ENCODE results near the gene SULT4A1. TPM values are rescaled to one million over a fixed set of nuclear protein-coding genes. Genes with fewer than 3 reads are reported as not detected.

Gene SULT4A1
- total RNA-seq, 1 donor from 2014 or later: 79.5 TPM

GRCh38 chr22:43891360-43892182, 29.3 kb upstream of the SULT4A1 start, which contains the start of gene PNPLA5:
PNPLA5 (minus strand) TSS chr22:43892013; CDS start chr22:43891880, 133 bp downstream.
- peak; percentile 43 for DNase-seq
- H3K27ac Mint-ChIP-seq (ENCODE audit: unreplicated experiment): no peak within 1 kb of the TSS

GRCh38 chr22:43890901-43891331, 28.6 kb upstream of the SULT4A1 start:
- H3K36me3 Mint-ChIP-seq (ENCODE audit: unreplicated experiment): no peaks in the 10 kb centered on the region
- H3K9me3 Mint-ChIP-seq (ENCODE audit: unreplicated experiment): no peaks in the 10 kb centered on the region
- H3K27ac Mint-ChIP-seq (ENCODE audit: unreplicated experiment): no peak overlapping the region
- H3K4me3 Mint-ChIP-seq (ENCODE audit: unreplicated experiment): no peak overlapping the region
- TF ChIP-seq, protein P1, sequence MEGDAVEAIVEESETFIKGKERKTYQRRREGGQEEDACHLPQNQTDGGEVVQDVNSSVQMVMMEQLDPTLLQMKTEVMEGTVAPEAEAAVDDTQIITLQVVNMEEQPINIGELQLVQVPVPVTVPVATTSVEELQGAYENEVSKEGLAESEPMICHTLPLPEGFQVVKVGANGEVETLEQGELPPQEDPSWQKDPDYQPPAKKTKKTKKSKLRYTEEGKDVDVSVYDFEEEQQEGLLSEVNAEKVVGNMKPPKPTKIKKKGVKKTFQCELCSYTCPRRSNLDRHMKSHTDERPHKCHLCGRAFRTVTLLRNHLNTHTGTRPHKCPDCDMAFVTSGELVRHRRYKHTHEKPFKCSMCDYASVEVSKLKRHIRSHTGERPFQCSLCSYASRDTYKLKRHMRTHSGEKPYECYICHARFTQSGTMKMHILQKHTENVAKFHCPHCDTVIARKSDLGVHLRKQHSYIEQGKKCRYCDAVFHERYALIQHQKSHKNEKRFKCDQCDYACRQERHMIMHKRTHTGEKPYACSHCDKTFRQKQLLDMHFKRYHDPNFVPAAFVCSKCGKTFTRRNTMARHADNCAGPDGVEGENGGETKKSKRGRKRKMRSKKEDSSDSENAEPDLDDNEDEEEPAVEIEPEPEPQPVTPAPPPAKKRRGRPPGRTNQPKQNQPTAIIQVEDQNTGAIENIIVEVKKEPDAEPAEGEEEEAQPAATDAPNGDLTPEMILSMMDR (IDR thresholded peaks at IDR 0.05; ENCODE audit: partially characterized antibody, unreplicated experiment): no peak
- peaks cover 5% of the 10 kb centered on the region for H3K27me3 Mint-ChIP-seq (ENCODE audit: unreplicated experiment)
- no peak for DNase-seq
- no peaks in the 10 kb centered on the region for H3K4me1 Mint-ChIP-seq (ENCODE audit: low read depth, unreplicated experiment)

More at GRCh38 chr22:43891360-43892182, 29.3 kb upstream of the SULT4A1 start, which contains the start of gene PNPLA5:
- peaks cover 7% of the 10 kb centered on the region for H3K27me3 Mint-ChIP-seq (ENCODE audit: unreplicated experiment)
- H3K36me3 Mint-ChIP-seq (ENCODE audit: unreplicated experiment): no peaks in the 10 kb centered on the region
- TF ChIP-seq, protein P1 (IDR thresholded peaks at IDR 0.05; ENCODE audit: partially characterized antibody, unreplicated experiment): no peak
- no peaks in the 10 kb centered on the region for H3K4me1 Mint-ChIP-seq (ENCODE audit: low read depth, unreplicated experiment)
- H3K9me3 Mint-ChIP-seq (ENCODE audit: unreplicated experiment): no peaks in the 10 kb centered on the region
- H3K4me3 Mint-ChIP-seq (ENCODE audit: unreplicated experiment): no peak within 1 kb of the TSS

- Mint-ChIP-seq H3K36me3 (ENCODE audit: unreplicated experiment) (no peaks in the 10 kb centered on the region), H3K4me1 (ENCODE audit: low read depth, unreplicated experiment) (no peaks in the 10 kb centered on the region), H3K4me3 (ENCODE audit: unreplicated experiment) (no peak overlapping the region), H3K27me3 (ENCODE audit: unreplicated experiment) (peaks cover 7% of the 10 kb centered on the region), H3K27ac (ENCODE audit: unreplicated experiment) (no peak overlapping the region), H3K9me3 (ENCODE audit: unreplicated experiment) (no peaks in the 10 kb centered on the region)
- TF ChIP-seq, protein P1 (IDR thresholded peaks at IDR 0.05; ENCODE audit: partially characterized antibody, unreplicated experiment): no peak
- DNase-seq: no peak
Observed at GRCh38 chr22:43889860-43890253, 27.5 kb upstream of the SULT4A1 start.

DNA sequence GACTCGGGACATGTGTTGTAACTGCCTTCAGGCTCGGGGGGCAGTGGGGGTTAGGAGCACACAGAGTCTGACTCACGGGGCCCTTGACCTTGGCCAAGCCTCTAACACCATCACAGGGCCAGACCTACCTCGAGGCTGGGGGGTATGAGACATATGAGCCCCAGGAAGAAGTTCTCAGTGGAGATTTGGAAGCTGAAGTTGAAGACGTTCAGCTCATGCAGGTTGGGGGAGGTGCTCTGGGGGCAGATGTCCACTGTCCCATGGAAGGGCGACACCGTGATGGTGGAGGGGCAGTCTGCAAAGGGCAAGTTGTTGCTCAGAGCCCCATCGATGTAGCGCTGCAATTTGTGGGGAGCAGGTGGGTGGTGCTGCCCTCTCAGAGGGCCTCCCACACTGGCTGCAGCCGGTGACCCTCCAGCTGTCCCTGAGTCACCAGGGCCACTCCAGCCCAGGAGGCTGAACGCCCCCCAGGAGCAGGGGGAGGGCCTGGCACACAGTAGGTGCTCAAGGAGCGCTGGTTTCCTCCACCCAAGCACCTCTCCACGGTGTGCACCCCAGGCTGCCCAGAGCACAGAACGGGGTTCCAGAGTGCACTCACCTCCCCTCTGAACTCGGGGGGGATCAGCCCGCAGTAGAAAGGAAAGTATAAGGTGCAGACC, 27.0 kb upstream of the SULT4A1 start:
- no peak for DNase-seq
- no peaks in the 10 kb centered on the region for H3K4me1 Mint-ChIP-seq (ENCODE audit: low read depth, unreplicated experiment)

More for the DNA sequence above, 27.0 kb upstream of the SULT4A1 start:
- Mint-ChIP-seq H3K27me3 (ENCODE audit: unreplicated experiment) (peaks cover 12% of the 10 kb centered on the region), H3K9me3 (ENCODE audit: unreplicated experiment) (no peaks in the 10 kb centered on the region), H3K36me3 (ENCODE audit: unreplicated experiment) (no peaks in the 10 kb centered on the region), H3K27ac (ENCODE audit: unreplicated experiment) (no peak overlapping the region), H3K4me3 (ENCODE audit: unreplicated experiment) (no peak overlapping the region)
- TF ChIP-seq, protein P1 (IDR thresholded peaks at IDR 0.05; ENCODE audit: partially characterized antibody, unreplicated experiment): no peak

All from glutamatergic neuron (in vitro differentiated cells).